Astrocyte (in vitro differentiated cells and primary cell): ENCODE data around the gene INO80E. TPM values are rescaled to one million over a fixed set of nuclear protein-coding genes. Genes with fewer than 3 reads are reported as not detected.

Source experiments
- DNase-seq: peaks from one replicate; pipeline ENCODE4 v3.0.0-alpha.2; 2010; ENCODE audit warnings: low read depth
- FAIRE-seq: peaks from 2 replicates; lab custom pipeline; 2011; peaks lifted over from hg19 to GRCh38; lab: Jason Lieb, UNC
- H2AFZ ChIP-seq: 2 replicates; pipeline ENCODE4 v1.6.0; 2012; ENCODE audit warnings: low read depth, low read length, inconsistent platforms
- H3K27ac ChIP-seq: 2 replicates; pipeline ENCODE4 v1.5.1; 2011; ENCODE audit warnings: low read depth, low read length, inconsistent platforms
- H3K27me3 ChIP-seq: 2 replicates; pipeline ENCODE4 v1.6.0; 2011; ENCODE audit warnings: low read length, inconsistent platforms; ENCODE audit not compliant: insufficient read depth
- H3K36me3 ChIP-seq: 2 replicates; pipeline ENCODE4 v1.5.1; 2011; ENCODE audit warnings: low read length, inconsistent platforms; ENCODE audit not compliant: insufficient read depth
- H3K4me1 ChIP-seq: 2 replicates; pipeline ENCODE4 v1.5.1; 2011; ENCODE audit warnings: low read length, inconsistent platforms; ENCODE audit not compliant: insufficient read depth
- H3K4me2 ChIP-seq: 2 replicates; pipeline ENCODE4 v1.6.0; 2012; ENCODE audit warnings: low read length, inconsistent platforms
- H3K4me3 ChIP-seq: 2 replicates; pipeline ENCODE4 v1.5.1; 2011; ENCODE audit warnings: low read depth, mild to moderate bottlenecking, low read length, inconsistent platforms; ENCODE audit not compliant: insufficient read depth
- H3K79me2 ChIP-seq: 2 replicates; pipeline ENCODE4 v1.6.0; 2012; ENCODE audit warnings: mild to moderate bottlenecking, low read length, inconsistent platforms; ENCODE audit not compliant: insufficient read depth
- H3K9ac ChIP-seq: 2 replicates; pipeline ENCODE4 v1.6.0; 2012; ENCODE audit warnings: mild to moderate bottlenecking, low read length, inconsistent platforms
- H3K9me3 ChIP-seq: 2 replicates; pipeline ENCODE4 v1.5.1; 2012; ENCODE audit warnings: low read depth, mild to moderate bottlenecking, low read length, inconsistent platforms; ENCODE audit not compliant: insufficient read depth
- H4K20me1 ChIP-seq: 2 replicates; pipeline ENCODE4 v1.6.0; 2012; ENCODE audit warnings: low read length, inconsistent platforms; ENCODE audit not compliant: insufficient read depth
- H3K27ac Mint-ChIP-seq: one replicate; pipeline ENCODE4 v1.8.0; 2021; ENCODE audit warnings: mild to moderate bottlenecking, mixed read lengths; ENCODE audit not compliant: unreplicated experiment
- H3K27me3 Mint-ChIP-seq: one replicate; pipeline ENCODE4 v1.8.0; 2021; ENCODE audit warnings: low read depth, mixed read lengths; ENCODE audit not compliant: unreplicated experiment
- H3K36me3 Mint-ChIP-seq: one replicate; pipeline ENCODE4 v1.8.0; 2021; ENCODE audit warnings: low read depth, mixed read lengths; ENCODE audit not compliant: unreplicated experiment
- H3K4me1 Mint-ChIP-seq: one replicate; pipeline ENCODE4 v1.8.0; 2021; ENCODE audit warnings: low read depth, mixed read lengths; ENCODE audit not compliant: unreplicated experiment
- H3K4me3 Mint-ChIP-seq: one replicate; pipeline ENCODE4 v1.8.0; 2021; ENCODE audit warnings: mild to moderate bottlenecking, moderate library complexity, mixed read lengths; ENCODE audit not compliant: unreplicated experiment
- H3K9me3 Mint-ChIP-seq: one replicate; pipeline ENCODE4 v1.8.0; 2021; ENCODE audit warnings: mild to moderate bottlenecking, mixed read lengths; ENCODE audit not compliant: unreplicated experiment
- CTCF ChIP-seq: IDR thresholded peaks from 2 replicates; pipeline ENCODE4 v1.5.1; 2011; ENCODE audit warnings: low read depth, mild to moderate bottlenecking, inconsistent platforms, low read length, moderate library complexity; ENCODE audit not compliant: insufficient read depth
- EZH2 ChIP-seq: IDR thresholded peaks from 2 replicates; pipeline ENCODE4 v1.6.1; 2012; ENCODE audit warnings: mild to moderate bottlenecking, low read length, inconsistent platforms; ENCODE audit not compliant: insufficient read depth
- total RNA-seq: library from RNA; stranded (reverse); gene quantifications from 2 replicates; pipeline ENCODE4 v1.2.1, GENCODE V29; 2021

Gene INO80E
- total RNA-seq, 1 donor from 2014 or later, result 58.5 TPM

GRCh38 chr16:29974291-29975133 lies 21.5 kb upstream of the INO80E start:
- peaks cover 54% of the 10 kb centered on the region for H3K79me2 ChIP-seq
- peak; percentile 9 for DNase-seq
- TF ChIP-seq CTCF (no peak), EZH2 (no peak)
- H4K20me1 ChIP-seq, result peaks cover 51% of the 10 kb centered on the region
- peak overlapping the region; percentile 72 for H2AFZ ChIP-seq
- H3K36me3 ChIP-seq, result peaks cover 18% of the 10 kb centered on the region
- Mint-ChIP-seq H3K27me3 (no peaks in the 10 kb centered on the region), H3K4me1 (peaks cover 17% of the 10 kb centered on the region), H3K4me3 (peak overlapping the region; percentile 88), H3K27ac (peak overlapping the region; percentile 77), H3K36me3 (peaks cover 36% of the 10 kb centered on the region), H3K9me3 (peaks cover 3% of the 10 kb centered on the region)
- no peaks in the 10 kb centered on the region for H3K27me3 ChIP-seq
- FAIRE-seq, result no peak
- peaks cover 23% of the 10 kb centered on the region for H3K4me1 ChIP-seq
- H3K9ac ChIP-seq, result peak overlapping the region; percentile 92
- H3K9me3 ChIP-seq, result peaks cover 3% of the 10 kb centered on the region
- H3K4me2 ChIP-seq, result peak overlapping the region; percentile 95
- H3K27ac ChIP-seq, result peak overlapping the region; percentile 79
- H3K4me3 ChIP-seq, result peak overlapping the region; percentile 82

GRCh38 chr16:29975134-29975538 lies 20.9 kb upstream of the INO80E start:
- H3K36me3 ChIP-seq, result peaks cover 25% of the 10 kb centered on the region
- no peak for TF ChIP-seq CTCF
- no peak for TF ChIP-seq EZH2
- Mint-ChIP-seq H3K27ac (peak overlapping the region; percentile 69), H3K27me3 (no peaks in the 10 kb centered on the region), H3K36me3 (peaks cover 35% of the 10 kb centered on the region), H3K4me1 (peaks cover 17% of the 10 kb centered on the region), H3K9me3 (peaks cover 3% of the 10 kb centered on the region), H3K4me3 (peak overlapping the region; percentile 88)
- FAIRE-seq, result no peak
- peaks cover 3% of the 10 kb centered on the region for H3K9me3 ChIP-seq
- peak overlapping the region; percentile 92 for H3K9ac ChIP-seq
- no peak for DNase-seq
- H2AFZ ChIP-seq, result no peak overlapping the region
- H3K27me3 ChIP-seq, result no peaks in the 10 kb centered on the region
- peak overlapping the region; percentile 82 for H3K4me3 ChIP-seq
- H4K20me1 ChIP-seq, result peaks cover 57% of the 10 kb centered on the region
- H3K27ac ChIP-seq, result no peak overlapping the region
- H3K4me2 ChIP-seq, result peak overlapping the region; percentile 95
- H3K4me1 ChIP-seq, result peaks cover 23% of the 10 kb centered on the region
- H3K79me2 ChIP-seq, result peaks cover 54% of the 10 kb centered on the region
